ENCODE results near the gene TIMP2.
"Not testable (repeated sequence)": the region's sequence is repeated elsewhere in the genome, so short reads cannot be mapped to it uniquely, and the experiment has no call there.

TIMP2 gene

DNA sequence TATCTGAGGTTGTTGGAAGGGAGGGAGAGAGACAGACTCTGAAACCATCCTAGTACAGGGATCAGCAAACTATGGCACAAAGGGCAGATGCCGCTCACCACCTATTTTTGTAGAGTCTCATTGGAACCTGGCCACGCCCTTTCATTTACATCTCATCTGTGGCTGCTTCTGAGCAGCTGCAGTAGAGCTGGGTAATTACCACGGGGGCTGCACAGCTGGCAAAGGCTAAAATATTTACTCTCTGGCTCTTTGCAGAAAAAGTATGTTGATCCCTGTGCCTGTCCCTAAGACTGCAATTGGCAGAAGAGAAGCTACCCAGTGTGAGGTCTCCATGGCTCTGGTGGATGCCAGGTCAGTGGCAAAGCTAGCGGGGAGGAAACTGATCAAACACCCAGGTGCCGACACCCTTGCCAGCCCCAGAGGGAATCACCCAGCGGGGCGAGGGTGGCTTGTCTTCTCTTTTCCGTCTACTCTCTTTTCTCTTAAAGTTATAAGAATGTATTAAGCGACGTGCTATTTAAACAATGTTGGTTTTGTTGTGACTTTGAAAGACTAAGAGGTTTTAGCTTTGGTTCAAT is 36.2 kb downstream of the TIMP2 start:
- no peak for DNase-seq (ENCODE audit: low read depth in 2 of 2)

DNA sequence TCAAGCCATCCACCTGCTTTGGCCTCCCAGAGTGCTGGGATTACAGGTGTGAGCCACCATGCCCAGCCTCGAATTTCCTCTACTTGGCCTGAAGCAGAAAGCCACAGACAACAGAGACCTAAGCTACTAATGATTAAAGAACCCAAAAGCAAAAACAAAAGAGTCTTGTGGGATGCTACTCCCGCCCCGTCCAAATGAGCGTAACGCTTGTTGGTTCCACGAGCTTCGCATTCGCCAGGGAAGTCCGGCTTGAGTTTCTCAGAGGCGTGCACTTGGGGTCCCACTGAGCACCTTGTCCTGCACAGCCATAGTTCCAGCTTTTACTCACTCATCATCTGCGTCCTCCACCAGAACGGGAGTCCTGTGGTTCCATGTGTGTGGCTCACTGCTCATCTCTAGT is 38.2 kb downstream of the TIMP2 start:
- no peak for DNase-seq (ENCODE audit: low read depth in 2 of 2)

DNA sequence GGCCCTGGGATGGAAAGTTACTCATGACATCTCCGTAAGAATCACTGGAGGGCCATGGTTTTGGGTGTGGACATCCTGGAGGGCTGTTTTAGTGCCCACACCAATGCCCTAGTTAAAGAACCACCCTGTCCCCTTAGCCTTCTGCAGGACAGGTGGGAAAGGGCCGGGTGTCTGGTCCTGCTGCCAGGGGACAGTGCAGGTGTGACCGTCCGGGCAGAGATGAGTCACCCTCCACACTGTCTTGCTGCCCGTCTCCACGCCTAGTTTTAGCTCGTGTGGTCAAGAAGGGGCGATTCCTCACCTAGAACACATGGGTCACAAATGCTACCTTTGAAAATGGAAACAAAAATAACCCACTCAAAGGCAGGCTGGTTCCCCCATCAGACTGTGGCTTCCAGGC is 39.2 kb downstream of the TIMP2 start:
- no peak for DNase-seq (ENCODE audit: low read depth in 2 of 2)

DNA sequence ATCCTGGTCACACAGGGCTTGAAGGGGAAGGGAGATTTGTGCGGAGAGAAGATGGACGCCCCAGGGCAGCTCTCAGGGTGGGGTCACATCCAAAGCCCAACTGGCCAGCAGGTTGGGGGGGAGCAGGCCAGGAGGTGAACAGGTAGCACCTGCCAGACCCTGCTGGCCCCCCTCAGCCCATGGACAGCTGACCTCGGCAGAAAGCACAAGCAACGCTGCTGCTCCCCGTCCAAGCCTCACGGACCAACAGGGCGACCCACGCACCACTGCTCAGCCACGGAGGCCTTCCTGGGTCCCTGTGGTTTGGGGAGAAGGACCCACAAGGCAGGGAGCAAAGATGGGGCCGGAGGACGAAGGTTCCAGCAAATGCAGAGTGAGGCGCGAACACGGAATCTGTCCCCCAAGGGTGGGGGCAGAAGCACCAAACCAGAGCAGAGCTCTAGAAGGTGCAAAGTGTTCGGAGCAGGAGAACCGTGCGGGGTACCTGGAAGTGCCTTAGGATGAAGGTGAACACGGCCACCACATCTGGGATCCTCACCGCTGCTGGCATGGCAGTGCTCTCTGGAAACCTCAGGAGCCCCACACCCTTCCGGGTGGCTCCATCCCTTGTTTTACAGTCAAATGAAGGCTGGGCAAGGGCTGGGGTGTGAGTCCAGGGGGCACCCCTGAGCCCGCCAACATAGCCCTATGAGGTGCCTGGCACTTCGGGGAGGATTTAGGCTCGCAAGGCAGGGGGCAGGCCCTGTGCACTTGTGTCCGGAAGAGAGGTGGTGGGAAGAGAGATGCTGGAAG is 40.1 kb downstream of the TIMP2 start:
- no peak for DNase-seq (ENCODE audit: low read depth in 2 of 2)

DNA sequence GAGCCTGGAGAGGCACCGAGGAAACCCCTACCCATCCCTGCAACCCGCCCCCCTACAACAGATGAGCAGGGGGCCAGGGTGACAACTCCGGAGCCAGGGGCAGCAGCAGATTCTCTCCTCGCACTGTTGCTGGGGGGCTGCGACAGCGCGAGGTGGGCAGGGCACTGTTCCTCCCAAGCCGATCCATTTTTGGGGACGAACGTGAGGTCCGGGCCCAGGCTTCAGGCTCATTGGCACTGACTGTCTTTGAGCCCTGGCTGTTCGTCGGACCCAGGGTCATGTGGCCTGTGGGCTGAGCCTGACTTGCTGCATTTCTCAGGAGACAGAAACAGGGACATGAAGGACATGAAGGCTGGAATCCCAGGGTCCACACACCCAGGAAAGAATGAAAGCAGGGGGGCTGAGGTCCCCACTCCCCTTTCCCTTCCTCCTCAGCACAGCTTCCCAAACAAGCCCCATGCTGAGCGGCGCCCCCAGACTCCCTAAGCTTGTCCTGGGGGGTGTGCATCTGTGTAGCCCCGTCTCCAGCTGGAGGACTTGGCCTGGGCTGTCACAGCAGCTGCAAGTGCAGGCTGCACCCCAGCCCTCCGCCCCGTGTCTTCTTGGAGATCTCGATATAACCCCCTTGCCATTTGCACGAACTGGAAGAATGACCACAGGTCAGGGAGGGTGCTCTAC is 40.9 kb downstream of the TIMP2 start:
- no peak for DNase-seq (ENCODE audit: low read depth in 2 of 2)

DNA sequence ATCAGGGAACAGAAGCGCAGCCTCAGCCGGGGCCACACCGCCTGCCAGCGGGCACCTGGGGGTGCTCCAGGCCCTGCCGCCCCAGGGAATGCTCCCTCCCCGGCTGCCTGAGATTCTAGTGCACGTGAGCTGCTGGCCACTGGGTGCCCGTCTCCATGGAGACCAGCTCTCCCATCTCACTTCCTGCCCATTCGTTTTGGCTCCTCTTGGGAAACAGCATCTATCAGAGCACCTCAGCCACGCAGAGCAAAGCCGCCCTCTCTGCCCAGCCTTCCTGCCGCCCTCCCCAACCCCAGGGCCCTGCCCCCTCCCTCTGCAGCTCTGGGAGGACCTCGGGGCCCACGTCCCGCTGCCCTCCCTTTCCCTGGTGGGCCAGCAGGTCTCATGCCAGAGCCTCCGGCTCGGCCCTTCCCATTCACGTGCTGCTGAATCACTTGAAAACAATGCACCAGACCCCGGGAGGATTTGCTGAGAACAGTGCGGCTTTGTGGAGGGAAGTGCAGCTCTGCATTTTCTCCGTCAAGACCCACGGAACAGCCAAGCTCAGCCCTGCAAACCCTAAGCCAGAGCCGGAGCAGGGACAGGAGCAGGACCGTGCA is 41.6 kb downstream of the TIMP2 start:
- no peak for DNase-seq (ENCODE audit: low read depth in 2 of 2)

DNA sequence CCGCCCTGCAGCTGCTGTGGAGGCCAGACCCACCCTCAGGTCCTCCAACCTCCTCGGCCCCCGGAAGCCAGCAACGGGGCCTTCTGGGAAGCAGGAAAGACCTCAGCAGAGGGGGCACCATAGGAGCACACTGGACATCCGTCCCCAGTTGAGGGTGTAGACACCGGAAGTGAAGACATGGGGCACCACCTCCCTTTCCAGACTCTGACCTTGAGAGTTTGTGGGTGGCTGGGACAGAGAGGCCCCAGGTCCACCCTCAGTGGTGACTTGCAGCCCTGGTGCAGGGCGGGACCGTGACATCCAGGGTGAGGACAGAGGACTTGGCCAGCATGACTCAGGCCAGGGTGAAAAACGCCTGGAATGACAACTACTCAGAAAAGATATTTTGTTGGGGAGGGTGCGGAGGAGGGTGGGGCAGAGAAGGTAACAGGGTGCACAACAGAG is 42.1 kb downstream of the TIMP2 start:
- DNase-seq (ENCODE audit: low read depth in 2 of 2) = no peak

DNA sequence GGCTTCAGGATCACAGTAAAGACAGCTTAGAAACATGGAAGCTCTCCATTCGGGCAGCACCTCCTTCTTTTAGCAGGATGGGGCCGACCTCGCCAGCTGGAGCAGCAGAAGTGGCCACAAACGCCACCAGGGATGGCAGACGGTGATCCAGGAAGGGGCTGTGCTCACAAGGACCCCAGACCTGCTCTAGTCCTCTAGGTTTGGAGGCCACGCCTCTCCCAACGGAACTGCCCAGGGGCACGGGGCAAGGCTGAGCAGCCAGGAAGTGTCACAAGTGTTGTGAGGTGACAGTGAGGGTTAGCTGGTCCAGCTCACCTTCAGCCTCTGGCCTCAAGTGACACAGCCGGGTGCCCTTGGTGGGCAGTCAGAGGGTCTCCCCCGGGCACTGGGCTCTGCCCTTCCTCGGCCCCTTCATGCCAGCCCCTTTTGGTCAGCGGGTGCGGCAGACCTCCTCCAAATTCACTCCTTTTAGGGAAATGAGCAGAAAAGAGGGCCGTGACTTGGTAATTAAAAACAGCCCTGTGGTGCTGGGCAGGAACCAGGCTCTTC is 42.6 kb downstream of the TIMP2 start:
- DNase-seq (ENCODE audit: low read depth in 2 of 2) = no peak

DNA sequence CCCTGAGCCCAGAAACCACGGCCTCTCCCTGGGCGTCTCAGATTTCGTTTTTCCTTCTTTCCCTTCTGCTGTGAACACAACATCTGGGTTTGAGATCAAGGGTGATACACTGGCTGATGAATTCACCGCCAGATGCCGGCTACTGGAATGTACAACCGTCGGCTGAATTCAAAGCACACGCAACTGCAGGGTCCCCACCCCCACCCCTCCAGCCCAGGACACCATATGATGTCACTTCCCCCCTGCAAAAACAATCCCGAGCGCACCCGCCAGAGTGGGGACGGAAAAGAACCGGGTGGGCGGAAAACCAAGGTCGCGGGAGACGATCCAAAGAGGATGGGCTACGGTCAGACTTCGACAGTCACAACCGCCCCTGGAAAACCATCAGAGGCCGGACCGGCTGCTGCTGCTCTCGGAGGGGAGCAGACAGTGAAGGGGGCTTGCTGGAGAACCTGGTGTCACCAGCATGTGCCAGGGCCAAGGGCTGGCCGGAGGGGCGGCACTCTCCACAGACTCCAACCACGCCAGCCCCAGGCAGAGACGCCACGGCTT is 45.5 kb downstream of the TIMP2 start:
- no peak for DNase-seq (ENCODE audit: low read depth in 2 of 2)

DNA sequence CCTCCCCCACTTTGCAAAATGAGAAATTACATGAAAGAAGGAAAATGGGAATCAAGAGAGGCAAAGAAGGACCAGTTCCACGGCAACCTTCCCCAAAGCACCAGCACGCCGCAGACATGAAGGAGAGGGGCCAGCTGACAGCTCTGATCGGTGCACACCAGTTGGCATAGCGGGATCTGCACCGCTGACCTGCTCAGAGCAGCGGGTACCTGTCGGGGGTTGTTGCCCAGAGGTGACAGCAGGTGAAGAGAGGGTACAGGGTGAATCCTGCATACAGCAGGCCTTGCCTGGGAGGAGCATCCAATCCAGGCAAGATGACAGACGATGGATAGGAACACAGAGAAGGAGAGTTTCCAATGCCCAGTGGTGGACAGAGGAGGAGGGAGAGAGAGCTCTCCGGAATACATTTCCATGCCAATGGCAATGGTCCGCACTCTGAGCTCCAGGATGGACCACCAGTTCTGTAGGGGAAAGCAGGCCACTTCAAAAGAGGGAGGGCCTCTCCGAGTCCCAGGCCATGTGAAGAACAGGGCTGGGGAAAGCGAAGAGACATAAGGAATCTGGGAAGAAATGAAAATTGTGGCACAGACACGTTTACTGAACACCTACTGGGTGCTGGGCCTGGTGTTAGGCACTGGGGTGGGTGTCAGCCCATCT is 46.2 kb downstream of the TIMP2 start:
- DNase-seq (ENCODE audit: low read depth in 2 of 2) = no peak

- no peak for DNase-seq (ENCODE audit: low read depth in 2 of 2)
Observed at GRCh38 chr17:78878261-78878660, 46.9 kb downstream of the TIMP2 start.

- DNase-seq (ENCODE audit: low read depth in 2 of 2) = not testable (repeated sequence)
Observed at GRCh38 chr17:78876954-78877517, 48.2 kb downstream of the TIMP2 start.

DNA sequence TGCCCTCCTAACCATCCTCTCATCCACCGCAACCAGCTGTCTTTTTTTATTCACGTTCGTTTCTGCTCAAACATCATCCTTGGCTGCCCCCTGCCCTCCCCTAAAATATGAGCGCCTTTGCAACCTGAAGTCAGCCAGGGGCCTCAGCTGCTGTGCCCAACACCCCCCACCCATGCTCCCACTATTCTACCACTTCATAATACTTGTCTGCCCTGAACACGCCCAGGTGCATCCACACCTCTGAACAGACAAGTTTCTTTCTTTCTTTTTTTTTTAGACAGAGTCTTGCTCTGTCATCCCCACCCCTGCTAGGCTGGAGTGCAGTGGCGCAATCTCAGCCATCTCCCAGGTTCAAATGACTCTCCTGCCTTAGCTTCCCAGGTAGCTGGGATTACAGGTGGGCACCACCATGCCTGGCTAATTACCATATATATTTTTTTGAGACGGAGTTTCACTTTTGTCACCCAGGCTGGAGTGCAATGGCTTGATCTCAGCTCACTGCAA is 49.0 kb downstream of the TIMP2 start:
- no peak for DNase-seq (ENCODE audit: low read depth in 2 of 2)

GRCh38 chr17:78875363-78876093 is 49.7 kb downstream of the TIMP2 start:
- DNase-seq (ENCODE audit: low read depth in 2 of 2) = no peak

DNA sequence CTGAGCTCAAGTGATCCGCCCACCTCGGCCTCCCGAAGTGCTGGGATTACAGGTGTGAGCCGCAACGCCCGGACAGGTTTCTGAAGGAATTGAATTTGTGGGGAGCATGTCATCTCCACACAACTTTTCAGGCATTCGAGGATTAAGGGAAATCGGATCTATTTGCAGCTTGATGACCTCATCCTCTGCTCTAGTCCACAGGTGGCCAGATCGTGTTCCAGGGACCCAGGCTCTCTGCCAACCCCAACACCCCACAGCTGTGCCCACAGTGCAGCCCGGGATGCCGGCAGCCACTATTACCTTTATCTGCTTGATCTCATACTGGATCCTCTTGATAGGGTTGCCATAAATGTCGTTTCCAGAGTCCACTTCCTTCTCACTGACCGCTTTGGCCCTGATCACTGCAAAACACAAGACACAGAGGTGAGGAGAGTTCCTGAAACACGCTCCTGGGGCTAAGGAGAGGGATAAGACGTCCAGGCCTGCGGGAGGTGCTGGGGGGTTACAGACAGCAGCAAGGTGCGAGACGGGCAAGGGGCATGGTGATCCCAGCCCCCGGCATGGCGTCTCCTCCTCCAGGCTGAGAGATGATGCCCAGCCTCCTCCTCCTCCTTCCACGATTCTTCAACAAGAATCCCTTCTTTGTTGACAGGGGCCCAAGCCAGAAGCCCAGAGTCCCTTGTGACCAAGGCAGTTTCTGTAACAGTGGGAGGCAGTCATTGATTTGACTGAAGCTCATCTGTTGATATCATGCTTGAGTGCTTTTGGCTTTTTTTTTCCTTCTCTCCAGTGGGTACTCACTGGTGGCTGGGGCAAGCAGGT is 51.5 kb downstream of the TIMP2 start:
- DNase-seq (ENCODE audit: low read depth in 2 of 2) = no peak

DNA sequence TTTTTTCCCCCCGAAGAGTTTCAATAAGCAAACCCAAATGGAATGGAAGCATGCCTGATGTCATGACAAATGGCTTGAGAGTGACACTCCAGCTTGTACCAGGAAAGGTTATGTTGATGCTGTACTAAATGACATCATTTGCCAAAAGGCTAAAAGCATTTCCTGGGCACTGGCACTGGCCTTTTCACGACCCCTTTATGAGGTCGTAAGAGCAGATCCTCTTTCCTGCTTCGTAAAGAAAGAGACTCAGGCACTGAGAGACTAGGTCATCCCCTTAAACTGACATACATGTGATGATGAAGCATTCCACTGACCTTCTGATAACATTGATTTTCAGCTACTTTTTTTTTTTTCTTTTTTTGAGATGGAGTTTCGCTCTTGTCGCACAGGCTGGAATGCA is 52.7 kb downstream of the TIMP2 start:
- DNase-seq (ENCODE audit: low read depth in 2 of 2) = no peak

DNA sequence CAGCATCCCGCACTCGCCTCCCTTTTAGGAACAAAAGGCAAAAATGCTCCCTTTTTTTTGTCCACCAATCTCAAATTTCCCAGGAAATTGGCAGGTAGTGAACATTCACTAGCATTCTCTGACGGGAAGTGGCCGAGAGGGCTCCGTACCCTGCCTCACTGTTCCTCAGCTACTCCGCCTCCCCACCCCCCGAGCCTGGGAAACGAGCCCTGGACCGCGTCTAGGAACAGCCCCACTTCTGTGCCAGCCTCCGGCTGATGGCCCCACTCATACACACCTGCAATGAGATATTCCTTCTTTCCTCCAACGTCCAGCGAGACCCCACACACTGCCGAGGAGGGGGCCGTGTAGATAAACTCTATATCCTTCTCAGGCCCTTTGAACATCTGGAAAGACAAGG is 54.6 kb downstream of the TIMP2 start:
- DNase-seq (ENCODE audit: low read depth in 2 of 2) = no peak

DNA sequence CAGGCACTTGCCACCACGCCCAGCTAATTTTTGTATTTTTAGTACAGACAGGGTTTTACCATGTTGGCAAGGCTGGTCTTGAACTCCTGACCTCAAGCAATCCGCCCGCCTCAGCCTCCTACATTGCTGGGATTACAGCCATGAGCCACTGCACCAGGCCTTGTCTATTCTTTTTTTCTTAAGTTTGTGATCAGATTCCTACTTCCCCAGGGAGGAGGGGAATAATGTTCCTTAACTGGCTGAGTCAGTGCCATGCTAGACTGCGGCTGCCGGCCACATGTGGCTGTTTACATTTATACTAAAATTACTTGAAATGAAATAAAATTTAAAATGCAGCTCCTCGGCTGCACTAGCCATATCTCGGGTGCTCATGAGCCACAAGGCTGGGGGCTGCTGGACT is 56.8 kb downstream of the TIMP2 start:
- DNase-seq (ENCODE audit: low read depth in 2 of 2) = no peak

DNA sequence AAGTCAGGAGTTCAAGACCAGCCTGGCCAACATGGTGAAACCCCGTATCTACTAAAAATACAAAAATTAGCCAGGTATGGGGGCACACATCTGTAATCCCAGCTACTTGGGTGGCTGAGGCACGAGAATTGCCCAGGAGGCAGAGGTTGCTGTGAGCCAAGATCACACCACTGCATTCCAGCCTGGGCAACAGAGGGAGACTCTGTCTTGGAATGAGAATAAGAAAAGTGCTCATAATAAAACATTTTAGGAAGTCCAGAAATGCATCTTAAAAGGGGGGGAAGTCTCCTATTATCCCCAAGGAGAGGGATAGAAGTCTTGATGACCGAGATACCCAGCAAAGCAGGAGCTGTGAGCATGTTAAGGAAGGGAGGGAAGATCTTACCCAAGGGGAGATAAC is 58.1 kb downstream of the TIMP2 start:
- not testable (repeated sequence) for DNase-seq (ENCODE audit: low read depth in 2 of 2)
